HEK293 (cell line): ENCODE results near the gene ETV3.

Experiments used
- CTCF ChIP-seq: fragments of 450-650 bp; formaldehyde crosslinking; IDR thresholded peaks from 2 replicates; pipeline ENCODE4 v1.5.1; 2016; ENCODE audit warnings: missing biosample characterization, missing genetic modification characterization
- YY1 ChIP-seq: fragments of 450-650 bp; formaldehyde crosslinking; IDR thresholded peaks from 2 replicates; pipeline ENCODE4 v1.5.1; 2018; ENCODE audit warnings: missing biosample characterization, missing genetic modification characterization
- ZNF292 ChIP-seq: fragments of 450-650 bp; formaldehyde crosslinking; IDR thresholded peaks from 2 replicates; pipeline ENCODE4 v1.5.1; 2016; ENCODE audit warnings: low read depth, missing biosample characterization, missing genetic modification characterization, borderline replicate concordance
- ZNF549 ChIP-seq: fragments of 450-650 bp; IDR thresholded peaks from 2 replicates; pipeline ENCODE4 v1.5.1; 2018; ENCODE audit warnings: missing biosample characterization, missing genetic modification characterization, mild to moderate bottlenecking, inconsistent platforms, moderate library complexity

DNA sequence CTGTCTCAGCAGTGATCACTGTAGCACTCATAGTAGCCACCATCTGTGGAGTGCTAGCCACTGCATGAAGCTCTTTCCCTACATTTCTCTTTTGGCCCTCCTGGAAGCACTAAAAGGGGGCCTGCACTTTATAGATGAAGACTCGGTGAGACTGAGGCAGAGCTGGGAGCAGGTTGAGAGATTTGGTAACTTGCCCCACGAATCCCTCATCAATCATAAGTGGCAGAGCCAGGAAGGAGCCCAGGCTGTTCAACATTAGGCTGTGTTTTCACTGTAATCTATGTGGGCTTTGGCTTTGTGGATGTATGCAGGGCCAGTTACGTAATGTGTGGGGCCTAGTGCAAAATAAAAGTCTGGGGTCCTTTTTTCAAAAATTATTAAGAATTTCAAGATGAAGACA is 13.3 kb upstream of the ETV3 start:
- TF ChIP-seq CTCF (tag by site-specific recombination) (no peak), ZNF292 (tag by site-specific recombination) (no peak), YY1 (tag by site-specific recombination) (no peak), ZNF549 (no peak)
